Activated CD4-positive, alpha-beta T cell treated with anti-CD3 and anti-CD28 coated beads for 48 hours (primary cell): ENCODE measurements around the gene RELN.
"Not testable (repeated sequence)": the region's sequence is repeated elsewhere in the genome, so short reads cannot be mapped to it uniquely, and the experiment has no call there.

ENCODE experiments used
- DNase-seq: peaks from one replicate; pipeline ENCODE4 v3.0.0-alpha.2; 2020

Gene RELN

DNA sequence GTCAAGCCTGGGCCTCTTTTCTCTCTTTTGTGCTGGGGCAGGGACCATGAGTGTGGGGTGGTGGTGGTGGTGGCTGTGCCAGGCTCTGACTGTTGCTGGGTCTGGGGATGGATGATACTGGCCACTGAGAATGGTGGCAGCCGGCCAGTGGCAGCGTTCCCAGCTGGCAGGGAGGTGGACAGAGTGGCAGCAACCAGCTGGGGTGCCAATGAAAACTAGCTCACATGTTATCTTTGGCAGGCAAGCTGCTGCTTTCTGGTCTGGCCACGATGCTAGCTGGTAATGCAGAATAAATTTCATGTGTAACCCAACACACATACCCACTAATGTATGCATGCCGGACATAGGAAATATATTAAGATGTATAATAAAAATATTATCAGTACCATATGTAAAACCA is 448.4 kb downstream of the RELN start:
- DNase-seq, result no peak

DNA sequence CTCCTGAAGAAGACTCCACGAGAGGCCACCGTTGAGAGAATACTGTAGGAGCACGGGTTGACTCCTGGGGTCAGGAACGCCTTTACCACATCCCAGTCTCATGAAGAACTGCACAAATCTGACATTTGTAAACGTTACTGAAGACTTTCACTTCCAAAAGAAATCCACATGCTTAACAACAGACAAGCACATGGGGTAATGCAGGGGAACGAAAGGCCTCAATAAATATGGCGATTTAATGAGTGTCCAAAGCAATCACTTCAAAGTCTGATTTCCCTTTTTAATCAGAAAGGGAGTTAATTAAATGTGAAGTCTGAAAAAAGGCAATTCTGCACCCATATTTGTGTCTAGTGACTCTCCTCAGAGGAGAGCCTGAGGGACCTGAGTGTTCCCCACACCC is 449.1 kb downstream of the RELN start:
- DNase-seq, result no peak

DNA sequence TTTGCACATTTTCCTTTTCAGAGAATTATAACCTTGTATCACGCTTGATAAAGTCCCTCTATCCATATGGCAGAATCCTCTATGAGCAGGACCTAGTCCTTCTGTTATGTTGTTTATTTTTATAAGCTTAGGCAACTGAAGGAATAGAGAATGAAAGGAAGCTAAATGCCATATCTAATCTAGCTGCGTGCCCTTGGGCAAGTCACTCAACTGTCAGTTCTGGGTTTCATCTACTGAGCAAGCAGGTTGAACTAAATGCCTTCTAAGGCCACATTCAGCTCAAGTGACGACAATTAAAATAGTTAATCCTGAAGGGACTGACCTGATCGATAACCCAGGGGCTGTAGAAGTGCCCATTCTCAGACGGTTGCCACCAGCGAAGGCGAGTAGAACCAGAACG is 449.6 kb downstream of the RELN start:
- no peak for DNase-seq

GRCh38 chr7:103538964-103539709 is 450.3 kb downstream of the RELN start:
- DNase-seq, result no peak

- no peak for DNase-seq
Measured at GRCh38 chr7:103533761-103534160, 455.7 kb downstream of the RELN start.

- no peak for DNase-seq
Measured at GRCh38 chr7:103532955-103533354, 456.5 kb downstream of the RELN start.

DNA sequence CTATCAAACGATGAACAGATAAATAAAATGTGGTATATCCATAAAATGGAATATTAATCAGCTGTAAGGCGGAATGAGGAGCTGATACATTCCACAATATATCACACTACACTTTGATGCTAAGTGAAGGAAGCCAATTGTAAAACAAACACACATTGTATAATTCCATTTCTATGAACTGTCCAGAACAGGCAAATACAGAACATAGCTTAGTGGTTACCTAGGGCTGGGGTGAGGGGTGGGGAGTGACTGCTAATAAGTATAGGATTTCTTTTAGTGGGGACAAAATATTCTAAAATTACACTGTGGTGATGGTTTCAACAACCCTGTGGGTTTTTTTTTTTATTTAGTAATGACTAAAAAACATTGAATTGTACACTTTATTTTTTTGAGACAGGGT is 461.3 kb downstream of the RELN start:
- no peak for DNase-seq

DNA sequence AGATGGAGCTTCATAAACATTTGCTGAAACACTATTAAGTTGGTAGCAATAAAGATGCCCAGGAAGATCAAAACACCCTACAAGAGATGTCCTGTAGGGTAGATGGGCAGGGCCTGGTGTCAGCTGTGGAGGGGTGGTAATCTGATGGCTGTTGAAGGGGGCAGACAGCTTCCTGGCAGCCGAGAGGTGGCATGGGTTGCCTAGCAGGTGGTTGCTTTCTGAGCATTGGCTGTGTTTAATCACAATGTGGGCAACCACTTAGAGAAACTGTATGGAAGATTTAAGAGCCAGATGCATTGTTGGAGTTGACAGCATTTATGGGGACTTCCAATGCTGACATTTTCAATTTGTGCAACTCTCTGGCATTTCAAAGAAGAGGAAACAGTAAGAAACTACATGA is 463.5 kb downstream of the RELN start:
- DNase-seq, result no peak

- DNase-seq, result no peak
Measured at GRCh38 chr7:103524042-103524907, 465.2 kb downstream of the RELN start.

DNA sequence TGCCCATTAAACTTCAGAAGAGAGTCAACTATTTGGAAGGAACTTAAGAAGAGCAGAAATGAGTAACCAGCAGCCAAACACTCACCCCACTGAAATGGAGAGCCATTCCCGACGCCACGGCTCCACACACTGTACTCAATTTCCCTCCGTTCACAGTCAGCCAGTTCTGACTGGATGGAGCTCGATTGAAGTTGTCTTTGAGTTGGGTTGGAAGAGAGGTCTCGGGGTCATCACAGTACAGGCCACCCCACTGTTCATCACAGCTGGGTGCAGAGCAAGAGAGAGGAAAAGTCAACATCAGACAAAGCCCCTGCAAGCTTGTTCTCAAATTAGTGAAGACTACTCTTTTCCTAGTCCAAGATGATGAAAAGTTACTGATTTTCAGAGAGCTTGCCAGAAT is 467.5 kb downstream of the RELN start:
- no peak for DNase-seq

- no peak for DNase-seq
Measured at GRCh38 chr7:103504505-103505135, 484.8 kb downstream of the RELN start.

DNA sequence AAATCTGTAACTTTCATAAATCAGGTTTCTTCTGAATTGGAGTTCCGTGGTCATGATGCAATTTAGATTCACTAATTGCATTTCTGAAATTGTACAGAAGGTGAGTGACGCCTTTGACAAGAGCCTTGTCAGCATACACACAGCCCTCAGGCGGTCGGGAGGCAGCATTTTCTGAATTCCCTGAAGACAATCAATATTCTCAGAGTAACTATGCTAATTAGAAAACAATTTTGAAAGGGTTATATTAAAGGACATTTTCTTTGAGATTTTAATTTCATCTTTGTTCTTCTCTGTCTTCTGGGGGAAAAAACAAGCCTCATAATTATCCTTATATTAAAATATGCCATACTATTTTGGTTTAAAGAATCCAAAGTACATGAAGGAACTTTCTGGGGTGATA is 488.3 kb downstream of the RELN start:
- no peak for DNase-seq

DNA sequence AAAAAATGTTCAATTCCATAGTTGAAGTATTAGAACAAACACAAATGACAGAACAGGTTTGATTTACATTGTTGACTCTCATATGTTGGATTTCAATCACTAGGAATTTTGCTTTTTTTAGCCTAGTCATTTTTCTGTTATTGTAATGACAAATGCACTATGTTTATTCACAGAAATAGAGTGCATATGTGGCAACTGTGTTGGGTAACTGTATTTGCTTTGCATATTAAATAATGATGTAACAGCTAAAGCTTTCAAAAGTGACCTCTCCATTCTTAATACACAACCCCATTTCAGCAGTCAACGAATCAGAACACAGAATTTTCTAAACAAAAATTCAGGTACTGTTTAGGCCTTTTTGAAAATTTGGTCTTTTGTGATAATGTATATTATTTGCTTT is 489.5 kb downstream of the RELN start:
- DNase-seq, result no peak

DNA sequence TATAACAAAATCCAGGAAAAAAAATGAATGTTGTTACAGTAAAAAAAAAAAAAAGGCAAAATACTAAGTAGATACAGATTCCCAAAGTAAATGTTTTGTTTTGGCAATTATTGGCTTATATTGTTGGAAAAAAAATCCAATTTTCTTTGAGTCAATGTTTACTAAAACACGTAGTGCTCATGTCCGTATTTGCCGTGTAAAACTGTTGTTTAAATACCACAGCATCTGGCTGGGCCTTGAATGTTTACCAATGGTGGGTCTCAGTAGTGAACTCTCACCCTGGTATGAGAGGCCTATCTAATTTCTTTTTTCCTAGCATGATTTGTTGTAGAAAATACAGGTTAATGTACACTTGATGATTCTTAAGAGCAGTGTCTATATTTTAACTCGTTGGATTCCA is 502.0 kb downstream of the RELN start:
- DNase-seq, result no peak

GRCh38 chr7:103486873-103487272 is 502.6 kb downstream of the RELN start:
- DNase-seq, result not testable (repeated sequence)

GRCh38 chr7:103480771-103481170 is 508.7 kb downstream of the RELN start:
- DNase-seq, result no peak

- no peak for DNase-seq
Measured at GRCh38 chr7:103474956-103475355, 514.5 kb downstream of the RELN start.

- no peak for DNase-seq
Measured at GRCh38 chr7:103469095-103469948, 520.1 kb downstream of the RELN start.

GRCh38 chr7:103466814-103467213 is 522.6 kb downstream of the RELN start:
- no peak for DNase-seq

GRCh38 chr7:103462358-103462757 is 527.1 kb downstream of the RELN start:
- DNase-seq, result no peak

DNA sequence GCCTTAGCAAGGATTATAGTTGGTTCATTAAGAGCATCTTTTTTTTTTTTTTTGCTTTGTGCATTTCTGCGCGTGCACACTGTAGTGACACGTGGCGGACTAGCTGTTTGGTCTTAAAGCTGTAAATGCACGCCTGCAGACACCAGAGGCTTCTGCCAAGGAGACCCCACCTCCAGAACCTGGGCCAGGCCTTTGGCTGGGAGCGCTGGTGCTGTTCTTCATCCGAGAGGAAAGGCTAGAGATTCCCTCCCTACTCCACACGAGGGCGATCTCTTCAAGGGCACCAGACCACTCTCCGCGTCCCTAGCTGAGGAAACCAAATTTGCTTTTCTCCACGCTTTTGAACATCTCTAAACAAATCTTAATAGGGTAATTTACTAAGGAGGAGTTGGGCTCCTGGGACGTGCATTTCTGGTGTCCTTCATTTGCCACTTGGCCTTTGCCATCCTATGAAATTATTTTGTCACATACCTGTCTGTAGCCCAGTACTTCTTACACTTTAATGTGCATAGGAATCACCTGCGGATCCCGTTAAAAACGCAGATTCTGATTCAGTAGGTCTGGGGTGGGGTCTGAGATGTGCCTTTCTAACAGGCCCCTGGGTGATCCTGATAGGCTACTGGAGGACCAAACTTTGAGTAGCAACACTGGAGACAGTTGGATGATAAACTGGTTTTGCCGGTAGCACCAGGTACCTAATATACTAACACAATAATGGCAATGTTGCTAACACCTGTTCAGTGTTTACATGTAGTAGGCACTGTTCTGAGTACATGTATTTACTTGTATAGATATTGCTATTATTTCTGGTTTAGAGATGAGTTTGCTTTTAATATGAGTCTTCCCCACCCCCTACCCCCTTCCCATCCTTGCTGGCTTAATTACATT is 542.1 kb downstream of the RELN start:
- peak; percentile 64 for DNase-seq

- peak; percentile 29 for DNase-seq
Measured at GRCh38 chr7:103446049-103446520, 543.4 kb downstream of the RELN start, which contains the start of gene SLC26A5. TSS of gene SLC26A5 (minus strand) at chr7:103446207. CDS start at chr7:103421514, 24,693 bp downstream.
